ENCODE measurements around the gene ALOX12. TPM values are rescaled to one million over a fixed set of nuclear protein-coding genes. Genes with fewer than 3 reads are reported as not detected.
"Not testable (repeated sequence)": the region's sequence is repeated elsewhere in the genome, so short reads cannot be mapped to it uniquely, and the experiment has no call there.

Gene ALOX12
- total and polyA plus RNA-seq, 2 donors, result under 0.01 to 0.32 TPM

DNA sequence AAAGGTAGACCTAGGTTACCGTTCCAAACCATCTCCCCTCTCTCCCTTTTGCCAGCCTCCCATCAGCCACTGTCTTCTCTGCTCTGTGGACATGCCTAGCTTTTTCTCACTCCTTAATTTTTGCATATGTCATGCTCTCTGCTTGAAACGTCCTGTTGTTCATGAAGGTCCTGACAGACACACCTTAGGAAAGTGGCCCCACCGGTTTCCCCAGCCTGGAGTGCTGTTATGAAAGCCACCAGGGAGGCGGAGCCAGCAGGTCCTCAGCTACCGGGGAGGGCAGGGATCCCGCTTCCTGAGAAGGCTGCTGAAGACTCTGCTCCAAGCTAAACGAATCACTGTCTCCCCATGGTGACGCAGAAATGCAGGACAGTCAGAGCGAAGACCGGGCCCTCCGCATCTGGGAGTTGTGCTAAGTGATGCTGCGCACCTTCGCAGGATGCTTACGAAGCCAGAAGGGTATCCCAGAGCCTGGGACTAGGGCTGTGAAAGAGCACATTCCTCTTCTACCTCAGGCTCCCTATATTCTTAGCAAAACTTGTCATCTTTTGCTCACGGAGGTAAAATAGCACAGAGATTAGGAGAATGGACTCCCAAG, 50.4 kb downstream of the ALOX12 start:
- H3K4me3 ChIP-seq (ENCODE audit: low read length in 2 of 2), result peak overlapping the region; percentile 6 to 10
- DNase-seq (ENCODE audit: low read depth in 6 of 9, low spot score in 9 of 9), result peak in 1 of 9 donors; percentile 42
- WGBS, result 13% methylated on average over 15 of the region's 15 CpGs
- H3K27ac ChIP-seq (ENCODE audit: low read depth in 1 of 2, low read length in 1 of 2), result peak overlapping the region; percentile 41 to 62
- H3K4me1 ChIP-seq (ENCODE audit: control insufficient read depth in 2 of 2, insufficient read depth in 2 of 2, low read length in 2 of 2), result peaks cover 11 to 32% of the 10 kb centered on the region in 2 donors
- peaks cover 38 to 77% of the 10 kb centered on the region in 2 donors for H3K27me3 ChIP-seq (ENCODE audit: control insufficient read depth in 2 of 2, insufficient read depth in 1 of 2, low read length in 1 of 2)
- peaks cover 0 to 13% of the 10 kb centered on the region in 2 donors for H3K9me3 ChIP-seq (ENCODE audit: control insufficient read depth in 2 of 2, insufficient read depth in 1 of 2, low read length in 1 of 2)
- no peaks in the 10 kb centered on the region for H3K36me3 ChIP-seq (ENCODE audit: control insufficient read depth in 2 of 2, insufficient read depth in 2 of 2, low read length in 1 of 2)

GRCh38 chr17:7046725-7047397, 51.0 kb downstream of the ALOX12 start:
- H3K27ac ChIP-seq (ENCODE audit: low read depth in 1 of 2, low read length in 1 of 2), result peak overlapping the region; percentile 19 to 41
- peak overlapping the region in 1 of 2 donors; percentile 6 for H3K4me3 ChIP-seq (ENCODE audit: low read length in 2 of 2)
- H3K4me1 ChIP-seq (ENCODE audit: control insufficient read depth in 2 of 2, insufficient read depth in 2 of 2, low read length in 2 of 2), result peaks cover 11 to 32% of the 10 kb centered on the region in 2 donors
- H3K27me3 ChIP-seq (ENCODE audit: control insufficient read depth in 2 of 2, insufficient read depth in 1 of 2, low read length in 1 of 2), result peaks cover 34 to 70% of the 10 kb centered on the region in 2 donors
- 12% methylated on average over 26 of the region's 26 CpGs for WGBS
- DNase-seq (ENCODE audit: low read depth in 6 of 9, low spot score in 9 of 9), result peak in 4 of 9 donors; percentile 47 to 74 (median 53)
- not testable (repeated sequence) for H3K36me3 ChIP-seq (ENCODE audit: control insufficient read depth in 2 of 2, insufficient read depth in 2 of 2, low read length in 1 of 2)
- H3K9me3 ChIP-seq (ENCODE audit: control insufficient read depth in 2 of 2, insufficient read depth in 1 of 2, low read length in 1 of 2), result peaks cover 0 to 13% of the 10 kb centered on the region in 2 donors

GRCh38 chr17:7047566-7047965, 51.7 kb downstream of the ALOX12 start:
- WGBS, result 92% methylated on average over 6 of the region's 6 CpGs
- no peak for DNase-seq (ENCODE audit: low read depth in 6 of 9, low spot score in 9 of 9)
- Histone ChIP-seq H3K4me1 (ENCODE audit: control insufficient read depth in 2 of 2, insufficient read depth in 2 of 2, low read length in 2 of 2) (peaks cover 11 to 28% of the 10 kb centered on the region in 2 donors), H3K27ac (ENCODE audit: low read depth in 1 of 2, low read length in 1 of 2) (no peak overlapping the region), H3K27me3 (ENCODE audit: control insufficient read depth in 2 of 2, insufficient read depth in 1 of 2, low read length in 1 of 2) (peaks cover 27 to 63% of the 10 kb centered on the region in 2 donors), H3K9me3 (ENCODE audit: control insufficient read depth in 2 of 2, insufficient read depth in 1 of 2, low read length in 1 of 2) (peaks cover 0 to 12% of the 10 kb centered on the region in 2 donors), H3K4me3 (ENCODE audit: low read length in 2 of 2) (no peak overlapping the region), H3K36me3 (ENCODE audit: control insufficient read depth in 2 of 2, insufficient read depth in 2 of 2, low read length in 1 of 2) (no peaks in the 10 kb centered on the region)

DNA sequence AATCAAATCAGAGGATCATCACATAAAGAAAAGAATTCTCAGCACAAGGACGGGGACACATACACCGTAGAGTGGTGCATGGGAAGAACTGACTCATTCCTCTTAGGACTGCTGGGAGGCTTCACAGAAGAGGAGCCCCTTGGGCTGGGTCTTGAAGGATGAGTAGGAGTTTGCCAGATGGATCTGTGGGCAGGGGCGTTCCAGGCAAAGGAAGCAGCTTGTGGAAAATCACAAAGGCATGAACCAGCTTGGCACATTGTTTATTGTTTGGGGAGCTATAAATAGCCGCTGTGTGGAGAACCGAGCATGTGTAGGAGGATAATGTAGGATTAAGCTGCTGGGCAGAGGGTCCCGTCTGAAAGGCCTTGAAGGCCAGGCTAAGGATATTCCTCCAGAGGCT, 53.1 kb downstream of the ALOX12 start:
- Histone ChIP-seq H3K4me1 (ENCODE audit: control insufficient read depth in 2 of 2, insufficient read depth in 2 of 2, low read length in 2 of 2) (peaks cover 7 to 14% of the 10 kb centered on the region in 2 donors), H3K27ac (ENCODE audit: low read depth in 1 of 2, low read length in 1 of 2) (no peak overlapping the region), H3K27me3 (ENCODE audit: control insufficient read depth in 2 of 2, insufficient read depth in 1 of 2, low read length in 1 of 2) (peaks cover 14 to 49% of the 10 kb centered on the region in 2 donors), H3K36me3 (ENCODE audit: control insufficient read depth in 2 of 2, insufficient read depth in 2 of 2, low read length in 1 of 2) (no peaks in the 10 kb centered on the region), H3K9me3 (ENCODE audit: control insufficient read depth in 2 of 2, insufficient read depth in 1 of 2, low read length in 1 of 2) (peaks cover 0 to 3% of the 10 kb centered on the region in 2 donors), H3K4me3 (ENCODE audit: low read length in 2 of 2) (no peak overlapping the region)
- no peak for DNase-seq (ENCODE audit: low read depth in 6 of 9, low spot score in 9 of 9)
- WGBS, result 97% methylated on average over 6 of the region's 6 CpGs

GRCh38 chr17:7050583-7050982, 54.7 kb downstream of the ALOX12 start:
- not testable (repeated sequence) for H3K36me3 ChIP-seq (ENCODE audit: control insufficient read depth in 2 of 2, insufficient read depth in 2 of 2, low read length in 1 of 2); H3K27ac ChIP-seq (ENCODE audit: low read depth in 1 of 2, low read length in 1 of 2); H3K9me3 ChIP-seq (ENCODE audit: control insufficient read depth in 2 of 2, insufficient read depth in 1 of 2, low read length in 1 of 2); DNase-seq (ENCODE audit: low read depth in 6 of 9, low spot score in 9 of 9); H3K4me3 ChIP-seq (ENCODE audit: low read length in 2 of 2)
- WGBS, result 93% methylated on average over 9 of the region's 9 CpGs
- peaks cover 2 to 33% of the 10 kb centered on the region in 2 donors for H3K27me3 ChIP-seq (ENCODE audit: control insufficient read depth in 2 of 2, insufficient read depth in 1 of 2, low read length in 1 of 2)
- peaks cover 7 to 11% of the 10 kb centered on the region in 2 donors for H3K4me1 ChIP-seq (ENCODE audit: control insufficient read depth in 2 of 2, insufficient read depth in 2 of 2, low read length in 2 of 2)

GRCh38 chr17:7056386-7056785, 60.5 kb downstream of the ALOX12 start:
- 92% methylated on average over 4 of the region's 4 CpGs for WGBS
- no peak for DNase-seq (ENCODE audit: low read depth in 6 of 9, low spot score in 9 of 9)

GRCh38 chr17:7058831-7059447, 63.1 kb downstream of the ALOX12 start:
- Histone ChIP-seq H3K9me3 (ENCODE audit: control insufficient read depth in 2 of 2, insufficient read depth in 1 of 2, low read length in 1 of 2) (no peaks in the 10 kb centered on the region), H3K27me3 (ENCODE audit: control insufficient read depth in 2 of 2, insufficient read depth in 1 of 2, low read length in 1 of 2) (peaks cover 0 to under 1% of the 10 kb centered on the region in 2 donors), H3K4me1 (ENCODE audit: control insufficient read depth in 2 of 2, insufficient read depth in 2 of 2, low read length in 2 of 2) (no peaks in the 10 kb centered on the region), H3K4me3 (ENCODE audit: low read length in 2 of 2) (no peak overlapping the region), H3K36me3 (ENCODE audit: control insufficient read depth in 2 of 2, insufficient read depth in 2 of 2, low read length in 1 of 2) (no peaks in the 10 kb centered on the region), H3K27ac (ENCODE audit: low read depth in 1 of 2, low read length in 1 of 2) (no peak overlapping the region)
- DNase-seq (ENCODE audit: low read depth in 6 of 9, low spot score in 9 of 9), result no peak
- 88% methylated on average over 7 of the region's 7 CpGs for WGBS

More at GRCh38 chr17:7056386-7056785, 60.5 kb downstream of the ALOX12 start:
- Histone ChIP-seq H3K36me3 (ENCODE audit: control insufficient read depth in 2 of 2, insufficient read depth in 2 of 2, low read length in 1 of 2) (no peaks in the 10 kb centered on the region), H3K27ac (ENCODE audit: low read depth in 1 of 2, low read length in 1 of 2) (no peak overlapping the region), H3K4me3 (ENCODE audit: low read length in 2 of 2) (no peak overlapping the region), H3K9me3 (ENCODE audit: control insufficient read depth in 2 of 2, insufficient read depth in 1 of 2, low read length in 1 of 2) (no peaks in the 10 kb centered on the region), H3K4me1 (ENCODE audit: control insufficient read depth in 2 of 2, insufficient read depth in 2 of 2, low read length in 2 of 2) (no peaks in the 10 kb centered on the region), H3K27me3 (ENCODE audit: control insufficient read depth in 2 of 2, insufficient read depth in 1 of 2, low read length in 1 of 2) (peaks cover 0 to 2% of the 10 kb centered on the region in 2 donors)
